PFSK-1 (cell line): Measurements from ENCODE around the gene GAS2L2.

Experiments used
- FOXP2 ChIP-seq: optimal IDR thresholded peaks from 2 replicates; pipeline ENCODE3; 2011; ENCODE audit warnings: borderline replicate concordance, control low read depth, inconsistent platforms; ENCODE audit not compliant: insufficient read depth; ENCODE audit errors: extremely low read length, extremely low read depth
- TF ChIP-seq, protein P1 (sequence below), 2 experiments: IDR thresholded peaks; 2 replicates each; pipeline versions ENCODE4 v1.6.1 to v1.8.0; 2011 to 2012; ENCODE audit warnings: low read depth in 2 of 2, low read length in 2 of 2, control low read depth in 1 of 2, inconsistent platforms in 1 of 2, mild to moderate bottlenecking in 1 of 2, moderate library complexity in 1 of 2; ENCODE audit not compliant: insufficient read depth in 1 of 2

DNA sequence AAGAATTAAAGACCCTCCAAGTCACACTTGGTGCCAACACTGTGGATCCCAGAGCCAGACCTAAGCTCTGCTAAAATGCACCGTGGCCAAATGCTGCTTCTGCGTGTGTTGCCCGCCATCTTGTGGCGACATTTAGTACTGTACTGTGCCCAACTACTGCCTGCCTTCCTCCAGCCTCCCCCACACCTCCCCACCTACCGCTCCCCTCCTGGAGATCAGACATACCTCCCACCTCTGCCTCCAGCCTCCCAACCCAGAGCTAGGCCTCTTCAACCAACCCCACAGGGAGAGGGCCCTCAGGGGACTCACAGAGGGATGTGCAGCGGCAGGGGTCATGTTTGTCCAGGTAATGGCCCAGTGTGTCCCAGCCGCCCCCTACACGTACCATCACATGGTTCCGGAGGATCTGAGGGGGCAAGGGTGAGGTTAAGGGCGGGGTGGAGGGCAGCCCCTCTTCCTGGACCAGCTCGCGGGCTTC lies 5.5 kb downstream of the GAS2L2 start:
- TF ChIP-seq, protein P1, sequence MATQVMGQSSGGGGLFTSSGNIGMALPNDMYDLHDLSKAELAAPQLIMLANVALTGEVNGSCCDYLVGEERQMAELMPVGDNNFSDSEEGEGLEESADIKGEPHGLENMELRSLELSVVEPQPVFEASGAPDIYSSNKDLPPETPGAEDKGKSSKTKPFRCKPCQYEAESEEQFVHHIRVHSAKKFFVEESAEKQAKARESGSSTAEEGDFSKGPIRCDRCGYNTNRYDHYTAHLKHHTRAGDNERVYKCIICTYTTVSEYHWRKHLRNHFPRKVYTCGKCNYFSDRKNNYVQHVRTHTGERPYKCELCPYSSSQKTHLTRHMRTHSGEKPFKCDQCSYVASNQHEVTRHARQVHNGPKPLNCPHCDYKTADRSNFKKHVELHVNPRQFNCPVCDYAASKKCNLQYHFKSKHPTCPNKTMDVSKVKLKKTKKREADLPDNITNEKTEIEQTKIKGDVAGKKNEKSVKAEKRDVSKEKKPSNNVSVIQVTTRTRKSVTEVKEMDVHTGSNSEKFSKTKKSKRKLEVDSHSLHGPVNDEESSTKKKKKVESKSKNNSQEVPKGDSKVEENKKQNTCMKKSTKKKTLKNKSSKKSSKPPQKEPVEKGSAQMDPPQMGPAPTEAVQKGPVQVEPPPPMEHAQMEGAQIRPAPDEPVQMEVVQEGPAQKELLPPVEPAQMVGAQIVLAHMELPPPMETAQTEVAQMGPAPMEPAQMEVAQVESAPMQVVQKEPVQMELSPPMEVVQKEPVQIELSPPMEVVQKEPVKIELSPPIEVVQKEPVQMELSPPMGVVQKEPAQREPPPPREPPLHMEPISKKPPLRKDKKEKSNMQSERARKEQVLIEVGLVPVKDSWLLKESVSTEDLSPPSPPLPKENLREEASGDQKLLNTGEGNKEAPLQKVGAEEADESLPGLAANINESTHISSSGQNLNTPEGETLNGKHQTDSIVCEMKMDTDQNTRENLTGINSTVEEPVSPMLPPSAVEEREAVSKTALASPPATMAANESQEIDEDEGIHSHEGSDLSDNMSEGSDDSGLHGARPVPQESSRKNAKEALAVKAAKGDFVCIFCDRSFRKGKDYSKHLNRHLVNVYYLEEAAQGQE (IDR thresholded peaks at IDR 0.05; ENCODE audit: insufficient read depth in 1 of 2, low read depth in 2 of 2, low read length in 2 of 2) = 0 out of 4 replicates have a peak, but pooled peaks of 1 of the 2 experiments have one; percentile 36
- TF ChIP-seq FOXP2 = peak; percentile 21
